Endodermal cell (in vitro differentiated cells): ENCODE measurements around the gene LRFN5. TPM values are rescaled to one million over a fixed set of nuclear protein-coding genes. Genes with fewer than 3 reads are reported as not detected.

Experiments
- DNase-seq: peaks from one replicate; pipeline ENCODE4 v3.0.0-alpha.2; 2017
- H3K27ac ChIP-seq: 2 replicates; pipeline ENCODE4 v1.5.1; 2013; ENCODE audit warnings: mild to moderate bottlenecking, low read depth, low read length, moderate library complexity
- H3K27me3 ChIP-seq: 2 replicates; pipeline ENCODE4 v1.6.1; 2013; ENCODE audit warnings: mild to moderate bottlenecking, low read length, moderate library complexity; ENCODE audit not compliant: insufficient read depth, control insufficient read depth, poor library complexity, severe bottlenecking
- H3K36me3 ChIP-seq: 2 replicates; pipeline ENCODE4 v1.7.0; 2013; ENCODE audit warnings: mild to moderate bottlenecking, low read length, moderate library complexity; ENCODE audit not compliant: control insufficient read depth, insufficient read depth
- H3K4me1 ChIP-seq: one replicate; pipeline ENCODE4 v1.7.0; 2013; ENCODE audit warnings: low read length; ENCODE audit not compliant: control insufficient read depth, insufficient read depth
- H3K4me3 ChIP-seq: 2 replicates; pipeline ENCODE4 v1.5.1; 2013; ENCODE audit warnings: mild to moderate bottlenecking, low read length, moderate library complexity
- H3K9ac ChIP-seq: 2 replicates; pipeline ENCODE4 v1.6.1; 2013; ENCODE audit warnings: mild to moderate bottlenecking, low read length, moderate library complexity; ENCODE audit not compliant: poor library complexity, severe bottlenecking; ENCODE audit errors: extremely low read depth
- H3K9me3 ChIP-seq: 2 replicates; pipeline ENCODE4 v1.6.1; 2013; ENCODE audit warnings: mild to moderate bottlenecking, low read length, moderate library complexity; ENCODE audit not compliant: control insufficient read depth
- H3K27ac Mint-ChIP-seq: 2 replicates; pipeline ENCODE4 v1.8.0; 2020; ENCODE audit warnings: mixed read lengths
- H3K27me3 Mint-ChIP-seq: 2 replicates; pipeline ENCODE4 v1.8.0; 2021; ENCODE audit warnings: mild to moderate bottlenecking, mixed read lengths; ENCODE audit not compliant: insufficient read depth
- H3K36me3 Mint-ChIP-seq: 2 replicates; pipeline ENCODE4 v1.8.0; 2020; ENCODE audit warnings: low read depth, mixed read lengths
- H3K4me1 Mint-ChIP-seq: 2 replicates; pipeline ENCODE4 v1.8.0; 2020; ENCODE audit warnings: mixed read lengths
- H3K4me3 Mint-ChIP-seq: 2 replicates; pipeline ENCODE4 v1.8.0; 2020; ENCODE audit warnings: mild to moderate bottlenecking, moderate library complexity, mixed read lengths
- H3K9me3 Mint-ChIP-seq: 2 replicates; pipeline ENCODE4 v1.8.0; 2020; ENCODE audit warnings: mild to moderate bottlenecking, mixed read lengths
- WGBS, 2 experiments: methylation state at CpG; one replicate each; pipeline versions ENCODE4 v1.1.5 to v1.1.7; 2013; ENCODE audit warnings: missing lambda C conversion rate in 2 of 2, mixed read lengths in 1 of 2; ENCODE audit not compliant: insufficient coverage in 1 of 2, insufficient read length in 1 of 2; 5-methylcytosine and 5-hydroxymethylcytosine counted together
- total RNA-seq, 2 donors: library from RNA; stranded (reverse); fragmentation: NEBNext Ultra II Directional in 1 of 2; extraction: Animal tissue kit (Norgen Biotek cat#: 25700) in 1 of 2; gene quantifications; 2 replicates in 1 of 2; 3 replicates in 1 of 2; pipeline ENCODE4 v1.2.1, GENCODE V29; 2021
- TF ChIP-seq, protein P1 (sequence below): fragments of 200-600 bp; sonication (generic); conservative IDR thresholded peaks from 2 replicates; pipeline ENCODE4 v1.5.0; 2021; ENCODE audit warnings: antibody characterized with exemption, mild to moderate bottlenecking

Gene LRFN5
- total RNA-seq, 2 donors from 2014 or later = 1.4 to 3.2 TPM

GRCh38 chr14:41650802-41651201 is 44.1 kb downstream of the LRFN5 start:
- no peaks in the 10 kb centered on the region for H3K4me1 ChIP-seq
- Mint-ChIP-seq H3K27me3 (no peaks in the 10 kb centered on the region), H3K9me3 (no peaks in the 10 kb centered on the region), H3K4me3 (no peak overlapping the region), H3K27ac (no peak overlapping the region), H3K4me1 (no peaks in the 10 kb centered on the region), H3K36me3 (no peaks in the 10 kb centered on the region)
- H3K36me3 ChIP-seq = no peaks in the 10 kb centered on the region
- H3K9me3 ChIP-seq = no peaks in the 10 kb centered on the region
- DNase-seq = no peak
- no peak overlapping the region for H3K9ac ChIP-seq
- no peak overlapping the region for H3K4me3 ChIP-seq
- TF ChIP-seq, protein P1, sequence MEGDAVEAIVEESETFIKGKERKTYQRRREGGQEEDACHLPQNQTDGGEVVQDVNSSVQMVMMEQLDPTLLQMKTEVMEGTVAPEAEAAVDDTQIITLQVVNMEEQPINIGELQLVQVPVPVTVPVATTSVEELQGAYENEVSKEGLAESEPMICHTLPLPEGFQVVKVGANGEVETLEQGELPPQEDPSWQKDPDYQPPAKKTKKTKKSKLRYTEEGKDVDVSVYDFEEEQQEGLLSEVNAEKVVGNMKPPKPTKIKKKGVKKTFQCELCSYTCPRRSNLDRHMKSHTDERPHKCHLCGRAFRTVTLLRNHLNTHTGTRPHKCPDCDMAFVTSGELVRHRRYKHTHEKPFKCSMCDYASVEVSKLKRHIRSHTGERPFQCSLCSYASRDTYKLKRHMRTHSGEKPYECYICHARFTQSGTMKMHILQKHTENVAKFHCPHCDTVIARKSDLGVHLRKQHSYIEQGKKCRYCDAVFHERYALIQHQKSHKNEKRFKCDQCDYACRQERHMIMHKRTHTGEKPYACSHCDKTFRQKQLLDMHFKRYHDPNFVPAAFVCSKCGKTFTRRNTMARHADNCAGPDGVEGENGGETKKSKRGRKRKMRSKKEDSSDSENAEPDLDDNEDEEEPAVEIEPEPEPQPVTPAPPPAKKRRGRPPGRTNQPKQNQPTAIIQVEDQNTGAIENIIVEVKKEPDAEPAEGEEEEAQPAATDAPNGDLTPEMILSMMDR = no peak
- H3K27ac ChIP-seq = no peak overlapping the region
- no peaks in the 10 kb centered on the region for H3K27me3 ChIP-seq
- whole genome bisulfite sequencing, 2 experiments = no CpG with 5 or more reads among the region's 1 CpG

DNA sequence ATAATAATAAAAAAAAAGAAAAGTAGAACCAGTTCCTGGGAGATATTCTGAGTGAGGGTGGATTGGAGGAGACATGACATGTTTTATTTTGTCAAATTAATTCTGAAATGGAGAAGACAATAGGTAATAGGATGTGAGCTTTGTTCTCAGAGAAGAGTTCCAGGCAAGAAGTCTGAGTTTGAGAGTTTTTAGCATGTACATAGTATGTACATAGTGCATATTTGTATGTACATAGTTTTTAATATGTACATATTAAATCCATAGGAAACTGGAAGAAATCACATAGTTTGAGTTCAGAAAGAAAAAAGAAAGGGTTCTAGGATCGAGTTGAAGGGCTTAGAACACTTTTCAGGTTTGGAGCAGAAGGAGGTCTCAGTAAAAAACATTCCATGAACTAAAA is 47.5 kb downstream of the LRFN5 start:
- H3K4me1 ChIP-seq = no peaks in the 10 kb centered on the region
- no peaks in the 10 kb centered on the region for H3K9me3 Mint-ChIP-seq
- 80% methylated on average over 1 of the region's 1 CpG; no CpG with 5 or more reads in 1 of the 2 experiments for WGBS, 2 experiments
- H3K36me3 ChIP-seq = no peaks in the 10 kb centered on the region
- TF ChIP-seq, protein P1 = no peak
- no peaks in the 10 kb centered on the region for H3K4me1 Mint-ChIP-seq
- no peak overlapping the region for H3K27ac Mint-ChIP-seq
- H3K27me3 ChIP-seq = no peaks in the 10 kb centered on the region
- H3K36me3 Mint-ChIP-seq = no peaks in the 10 kb centered on the region
- no peak overlapping the region for H3K9ac ChIP-seq
- no peaks in the 10 kb centered on the region for H3K9me3 ChIP-seq
- no peak for DNase-seq
- H3K27me3 Mint-ChIP-seq = no peaks in the 10 kb centered on the region
- H3K4me3 Mint-ChIP-seq = no peak overlapping the region
- H3K27ac ChIP-seq = no peak overlapping the region
- H3K4me3 ChIP-seq = no peak overlapping the region

- no peak overlapping the region for H3K27ac Mint-ChIP-seq
Measured at GRCh38 chr14:41662780-41663472, 56.2 kb downstream of the LRFN5 start.

More at GRCh38 chr14:41662780-41663472, 56.2 kb downstream of the LRFN5 start:
- TF ChIP-seq, protein P1 = no peak
- Mint-ChIP-seq H3K4me3 (no peak overlapping the region), H3K27me3 (no peaks in the 10 kb centered on the region), H3K4me1 (peaks cover 5% of the 10 kb centered on the region), H3K36me3 (no peaks in the 10 kb centered on the region), H3K9me3 (no peaks in the 10 kb centered on the region)
- Histone ChIP-seq H3K27me3 (no peaks in the 10 kb centered on the region), H3K9ac (no peak overlapping the region), H3K9me3 (no peaks in the 10 kb centered on the region), H3K4me3 (no peak overlapping the region), H3K27ac (no peak overlapping the region), H3K36me3 (no peaks in the 10 kb centered on the region), H3K4me1 (no peaks in the 10 kb centered on the region)
- no peak for DNase-seq
- WGBS, 2 experiments = 89% methylated on average over 3 of the region's 3 CpGs
